GM18507 (cell line): Measurements from ENCODE around the gene ALDH6A1.
"Not testable (repeated sequence)": the region's sequence is repeated elsewhere in the genome, so short reads cannot be mapped to it uniquely, and the experiment has no call there.

ENCODE experiments used
- DNase-seq: peaks from one replicate; pipeline ENCODE4 v3.0.0; 2011; ENCODE audit warnings: low read depth; ENCODE audit not compliant: insufficient read length; ENCODE audit errors: extremely low spot score
- FAIRE-seq: peaks from 2 replicates; lab custom pipeline; 2011; peaks lifted over from hg19 to GRCh38; lab: Jason Lieb, UNC

The ALDH6A1 gene

GRCh38 chr14:74084277-74085046 lies at the start of gene ALDH6A1, which contains the start of gene LIN52:
Gene ALDH6A1, minus strand, starts transcription at chr14:74084453. Its CDS starts 59 bp downstream, at chr14:74084394.
Gene LIN52, plus strand, starts transcription at chr14:74084956. Its CDS starts 19 bp downstream, at chr14:74084975.
- DNase-seq: peak; percentile 98
- FAIRE-seq: peak; percentile 99

- FAIRE-seq (no peak), DNase-seq (no peak)
These were observed 43.4 kb upstream of the ALDH6A1 start for GRCh38 chr14:74127634-74128033.

- DNase-seq (no peak), FAIRE-seq (no peak)
These were observed 42.2 kb upstream of the ALDH6A1 start for GRCh38 chr14:74126315-74127013.

GRCh38 chr14:74125487-74125886 lies 41.2 kb upstream of the ALDH6A1 start:
- not testable (repeated sequence) for FAIRE-seq, DNase-seq

- peak; percentile 32 for DNase-seq
- FAIRE-seq: peak; percentile 65
These were observed 27.4 kb upstream of the ALDH6A1 start for GRCh38 chr14:74111395-74112216.

- FAIRE-seq (no peak), DNase-seq (no peak)
These were observed 25.1 kb upstream of the ALDH6A1 start for GRCh38 chr14:74109369-74109768.

- DNase-seq (no peak), FAIRE-seq (no peak)
These were observed 21.1 kb upstream of the ALDH6A1 start for GRCh38 chr14:74105381-74105780.

GRCh38 chr14:74089251-74090020 lies 5.2 kb upstream of the ALDH6A1 start:
- no peak for DNase-seq
- FAIRE-seq: no peak

GRCh38 chr14:74085828-74086227 lies 1.6 kb upstream of the ALDH6A1 start:
- no peak for DNase-seq
- FAIRE-seq: peak; percentile 69

GRCh38 chr14:74085047-74085637 lies 889 bp upstream of the ALDH6A1 start:
- FAIRE-seq: peak; percentile 5
- no peak for DNase-seq

- DNase-seq (no peak), FAIRE-seq (no peak)
These were observed 423 bp downstream of the ALDH6A1 start for GRCh38 chr14:74083784-74084276.

GRCh38 chr14:74083161-74083560 lies 1.1 kb downstream of the ALDH6A1 start:
- no peak for FAIRE-seq

GRCh38 chr14:74081491-74081890 lies 2.8 kb downstream of the ALDH6A1 start:
- DNase-seq (no peak), FAIRE-seq (no peak)

More at GRCh38 chr14:74083161-74083560, 1.1 kb downstream of the ALDH6A1 start:
- no peak for DNase-seq

- FAIRE-seq: no peak
- no peak for DNase-seq
These were observed 3.3 kb downstream of the ALDH6A1 start for GRCh38 chr14:74080820-74081460.

GRCh38 chr14:74077401-74077800 lies 6.9 kb downstream of the ALDH6A1 start:
- no peak for DNase-seq
- FAIRE-seq: no peak

GRCh38 chr14:74065746-74066575 lies 18.3 kb downstream of the ALDH6A1 start:
- no peak for DNase-seq
- no peak for FAIRE-seq

- FAIRE-seq (no peak), DNase-seq (no peak)
These were observed 19.4 kb downstream of the ALDH6A1 start for GRCh38 chr14:74064883-74065282.
